ENCODE results near the gene SH2B2.
"Not testable (repeated sequence)": the region's sequence is repeated elsewhere in the genome, so short reads cannot be mapped to it uniquely, and the experiment has no call there.

SH2B2 gene

DNA sequence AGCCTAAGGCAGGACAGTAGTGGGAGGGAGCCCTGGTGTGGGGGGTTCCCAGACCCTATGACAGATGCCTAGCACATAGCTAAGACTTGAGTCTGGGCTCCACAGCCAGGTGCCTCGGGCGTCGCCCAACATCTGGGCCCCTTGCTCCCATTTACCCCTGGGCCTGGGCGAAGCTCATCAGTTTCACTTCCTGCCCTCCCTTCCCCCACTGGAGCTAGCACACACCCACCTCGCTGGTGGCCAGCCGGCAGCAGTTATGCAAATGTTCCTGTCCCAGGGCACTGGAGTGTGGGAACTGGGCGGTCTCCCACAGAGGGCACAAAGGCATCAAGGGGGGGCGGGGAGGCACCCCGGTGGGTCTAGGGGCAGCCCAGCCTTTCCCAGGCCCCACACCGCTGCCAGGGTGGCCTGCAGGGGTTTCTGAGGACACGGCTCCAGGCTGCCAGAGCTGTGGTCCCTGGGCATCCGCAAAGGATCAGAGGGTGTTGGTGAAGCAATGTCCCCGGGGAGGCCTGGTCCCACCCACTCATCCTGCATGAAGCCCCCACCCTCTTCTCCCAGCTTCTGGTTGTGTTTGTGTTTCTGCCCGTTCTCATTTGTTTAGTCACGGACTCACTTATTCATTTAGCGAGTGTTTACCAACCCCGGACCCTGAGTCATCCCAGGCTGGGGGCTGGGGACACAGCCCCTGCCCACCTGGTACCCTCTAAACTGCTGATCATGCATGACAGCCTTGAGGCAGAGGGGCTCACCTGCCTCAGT, 20.4 kb downstream of the SH2B2 start:
- DNase-seq, result no peak

DNA sequence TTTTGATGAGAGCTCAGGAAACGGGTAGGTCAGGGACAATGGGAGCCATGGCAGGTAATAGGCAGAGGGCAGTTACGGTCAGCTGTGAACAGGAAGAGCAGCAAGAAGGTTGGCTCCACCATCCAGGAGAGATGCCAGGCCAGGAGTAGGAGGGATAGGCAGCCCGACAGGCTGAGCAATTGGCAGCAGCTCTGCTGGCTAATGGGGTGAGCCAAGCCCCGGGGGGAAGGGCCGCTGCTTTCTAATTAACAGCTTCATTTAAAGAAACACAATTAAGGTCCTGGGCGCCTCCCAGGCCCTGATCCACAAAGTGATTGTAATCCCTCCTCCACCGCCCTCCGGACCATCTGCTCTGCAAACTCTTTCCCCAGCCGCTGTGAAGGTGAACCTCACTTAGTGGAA, 23.7 kb downstream of the SH2B2 start:
- DNase-seq, result no peak

DNA sequence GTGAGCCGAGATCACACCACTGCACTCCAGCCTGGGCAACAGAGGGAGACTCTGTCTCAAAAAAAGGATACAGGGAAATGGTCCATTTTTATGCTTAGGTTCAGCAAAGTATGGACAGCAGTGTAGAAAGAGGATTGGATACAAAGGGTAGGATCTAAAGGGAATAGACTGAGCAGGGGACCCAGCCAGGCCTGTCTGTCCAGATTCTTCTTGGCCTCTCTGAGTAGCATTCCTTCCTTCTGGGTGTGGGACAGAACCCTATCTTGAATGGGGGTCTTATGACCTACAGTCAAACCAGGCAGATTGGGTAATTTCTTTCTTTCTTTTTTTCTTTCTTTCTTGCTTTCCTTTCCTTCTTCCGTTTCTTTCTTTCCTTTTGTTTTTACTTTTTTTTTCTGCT, 25.6 kb downstream of the SH2B2 start:
- no peak for DNase-seq

DNA sequence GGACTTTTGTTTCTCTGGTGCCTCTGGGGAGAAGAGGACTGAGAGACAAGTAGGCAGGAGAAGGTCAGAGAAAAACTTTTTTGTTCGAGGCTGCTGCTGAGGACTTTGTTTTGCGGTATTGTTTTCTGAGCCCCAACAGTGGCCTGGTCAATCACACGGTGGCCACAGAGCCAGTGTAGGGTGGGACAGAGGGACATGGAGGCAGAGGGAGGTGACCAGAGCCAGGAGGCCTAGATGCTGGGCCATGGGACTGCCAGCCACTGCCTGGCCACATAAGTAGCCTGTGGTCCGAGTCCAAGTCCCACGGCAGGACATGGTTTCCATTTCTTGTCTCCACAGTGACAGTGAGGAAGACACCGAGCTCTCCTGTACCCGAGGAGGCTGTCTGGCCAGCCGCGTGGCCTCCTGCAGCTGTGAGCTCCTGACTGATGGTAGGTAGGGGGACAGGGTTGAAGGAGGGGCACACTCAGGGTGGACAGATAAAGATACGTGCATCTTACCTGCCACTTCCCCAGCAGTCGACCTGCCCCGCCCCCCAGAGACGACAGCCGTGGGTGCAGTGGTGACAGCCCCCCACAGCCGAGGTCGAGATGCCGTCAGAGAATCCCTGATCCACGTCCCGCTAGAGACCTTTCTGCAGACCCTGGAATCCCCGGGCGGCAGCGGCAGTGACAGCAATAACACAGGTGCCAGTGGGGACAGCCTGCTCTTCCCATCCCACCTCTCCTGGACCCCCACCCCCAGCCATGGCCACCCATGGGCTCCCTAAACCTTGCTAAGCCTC, 27.5 kb downstream of the SH2B2 start:
- DNase-seq, result no peak

DNA sequence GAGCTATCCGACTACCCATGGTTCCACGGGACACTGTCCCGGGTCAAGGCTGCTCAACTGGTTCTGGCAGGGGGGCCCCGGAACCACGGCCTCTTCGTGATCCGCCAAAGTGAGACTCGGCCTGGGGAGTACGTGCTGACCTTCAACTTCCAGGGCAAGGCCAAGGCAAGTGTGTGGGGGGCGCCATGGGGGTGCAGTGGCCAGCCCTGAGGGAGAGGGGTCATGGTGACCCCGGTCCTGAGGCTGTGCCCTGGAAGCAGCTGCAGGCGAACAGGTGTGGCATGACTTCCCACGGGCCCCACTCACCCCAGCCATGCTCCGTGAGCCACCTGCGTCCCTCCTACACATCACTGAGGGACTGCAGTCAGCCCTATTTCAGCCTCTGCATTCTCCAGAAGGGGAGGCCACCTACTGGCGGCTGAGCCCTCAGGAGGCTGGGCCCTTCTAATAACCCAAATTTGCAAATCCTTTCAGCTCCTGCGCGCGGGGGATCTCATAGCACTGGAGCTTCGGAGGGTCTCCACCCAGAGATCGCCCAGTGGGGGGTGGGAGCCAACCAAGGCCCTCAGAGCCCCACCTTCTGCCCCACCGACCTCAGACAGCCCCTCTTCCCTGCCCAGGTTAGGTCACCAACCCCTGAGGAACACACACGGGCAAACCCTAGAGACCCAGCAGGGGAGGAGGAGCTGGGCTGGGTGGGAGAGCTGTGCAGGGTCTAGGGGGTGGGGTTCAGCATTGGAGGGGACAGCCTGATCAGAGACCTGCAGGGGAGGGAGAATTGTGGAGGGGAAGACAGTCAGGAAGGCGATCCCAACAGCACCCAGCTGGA, 30.8 kb downstream of the SH2B2 start:
- DNase-seq, result no peak

DNA sequence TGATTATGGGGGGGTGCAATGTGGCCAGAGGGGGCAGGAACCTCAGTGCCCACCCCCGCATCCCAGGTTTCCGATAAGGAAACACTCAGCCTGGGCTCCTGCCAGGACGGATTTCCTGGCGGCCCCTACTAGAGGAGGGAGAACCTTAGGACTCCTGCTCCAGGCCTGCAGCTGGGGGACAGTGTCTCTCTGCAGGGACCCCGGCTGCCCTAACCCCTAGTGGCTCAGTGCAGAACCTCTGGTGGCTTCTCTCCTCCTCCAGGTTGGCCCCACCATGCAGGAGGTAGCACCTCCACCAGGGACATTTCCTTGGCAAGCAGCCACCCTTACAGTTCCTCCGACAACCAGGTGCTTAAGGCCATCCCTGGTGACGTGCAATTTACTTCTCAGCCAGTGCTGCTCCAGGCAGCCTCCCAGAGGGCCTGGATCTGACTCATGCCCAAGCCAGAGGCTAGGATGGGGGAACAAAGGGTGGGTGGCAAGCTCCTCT, 31.9 kb downstream of the SH2B2 start:
- DNase-seq, result no peak

DNA sequence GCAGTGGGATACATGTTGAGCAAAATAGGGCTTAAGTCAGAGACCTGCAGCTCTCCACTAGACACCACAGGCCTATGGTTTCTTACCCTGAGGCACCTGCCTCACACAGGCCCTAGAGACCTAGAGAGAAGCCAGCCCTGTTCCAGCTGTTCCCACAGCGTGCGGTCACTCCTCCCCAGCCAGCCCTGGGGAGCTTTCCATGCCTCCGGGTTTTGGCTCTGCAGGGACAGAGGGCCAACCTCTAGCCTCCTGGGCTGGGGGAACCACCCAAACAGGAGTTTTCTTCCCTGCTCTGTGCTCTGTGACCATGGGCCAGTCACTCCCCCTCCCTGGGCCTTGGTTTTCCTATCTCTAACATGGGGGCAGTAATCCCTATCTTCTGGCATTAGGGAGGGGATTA, 33.0 kb downstream of the SH2B2 start:
- DNase-seq, result no peak

DNA sequence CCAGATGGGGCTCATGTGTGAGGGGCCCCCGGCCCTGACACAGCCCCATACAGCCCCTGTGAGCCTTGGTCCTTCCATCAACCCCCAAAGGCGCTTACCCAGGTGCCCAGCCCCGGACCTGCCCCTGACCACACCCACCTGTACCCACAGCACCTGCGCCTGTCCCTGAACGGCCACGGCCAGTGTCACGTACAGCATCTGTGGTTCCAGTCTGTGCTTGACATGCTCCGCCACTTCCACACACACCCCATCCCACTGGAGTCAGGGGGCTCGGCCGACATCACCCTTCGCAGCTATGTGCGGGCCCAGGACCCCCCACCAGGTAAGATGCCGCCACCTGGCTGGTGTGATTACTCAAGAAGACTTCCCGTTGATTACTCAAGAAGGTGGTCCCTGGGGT, 33.5 kb downstream of the SH2B2 start:
- no peak for DNase-seq

DNA sequence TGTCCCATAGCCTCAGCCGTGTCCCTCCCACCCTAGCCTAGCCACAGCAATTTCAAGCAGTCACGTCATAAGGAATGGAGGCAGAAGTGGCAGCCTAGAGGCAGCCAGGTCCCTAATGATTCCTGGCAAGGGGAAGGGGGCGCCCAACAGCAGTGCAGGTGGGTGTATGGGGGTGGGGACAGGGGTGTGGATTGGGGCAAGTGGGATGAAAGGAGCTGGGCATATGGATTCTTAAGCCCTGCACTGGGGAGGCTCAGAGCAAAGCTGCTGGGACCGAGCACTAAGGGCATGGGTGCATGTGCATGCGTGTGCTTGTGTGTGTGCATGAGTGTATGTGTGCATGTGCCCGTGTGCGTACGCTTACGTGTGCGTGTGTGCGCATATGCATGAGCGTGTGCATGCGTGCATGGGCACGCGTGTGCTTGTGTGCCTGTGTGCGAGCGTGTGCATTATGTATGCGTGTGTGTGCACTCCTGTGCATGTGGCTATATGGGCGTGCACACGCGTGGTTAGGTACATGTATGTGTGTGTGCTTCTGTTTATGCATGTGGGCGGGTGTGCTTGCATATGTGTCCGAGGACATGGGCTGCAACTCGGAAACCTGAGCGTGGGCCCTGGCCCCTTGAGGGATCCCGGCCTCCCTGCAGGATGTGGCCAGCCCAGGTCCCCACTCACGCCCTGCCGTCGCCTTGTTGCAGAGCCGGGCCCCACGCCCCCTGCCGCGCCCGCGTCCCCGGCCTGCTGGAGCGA, 34.1 kb downstream of the SH2B2 start:
- DNase-seq, result no peak

DNA sequence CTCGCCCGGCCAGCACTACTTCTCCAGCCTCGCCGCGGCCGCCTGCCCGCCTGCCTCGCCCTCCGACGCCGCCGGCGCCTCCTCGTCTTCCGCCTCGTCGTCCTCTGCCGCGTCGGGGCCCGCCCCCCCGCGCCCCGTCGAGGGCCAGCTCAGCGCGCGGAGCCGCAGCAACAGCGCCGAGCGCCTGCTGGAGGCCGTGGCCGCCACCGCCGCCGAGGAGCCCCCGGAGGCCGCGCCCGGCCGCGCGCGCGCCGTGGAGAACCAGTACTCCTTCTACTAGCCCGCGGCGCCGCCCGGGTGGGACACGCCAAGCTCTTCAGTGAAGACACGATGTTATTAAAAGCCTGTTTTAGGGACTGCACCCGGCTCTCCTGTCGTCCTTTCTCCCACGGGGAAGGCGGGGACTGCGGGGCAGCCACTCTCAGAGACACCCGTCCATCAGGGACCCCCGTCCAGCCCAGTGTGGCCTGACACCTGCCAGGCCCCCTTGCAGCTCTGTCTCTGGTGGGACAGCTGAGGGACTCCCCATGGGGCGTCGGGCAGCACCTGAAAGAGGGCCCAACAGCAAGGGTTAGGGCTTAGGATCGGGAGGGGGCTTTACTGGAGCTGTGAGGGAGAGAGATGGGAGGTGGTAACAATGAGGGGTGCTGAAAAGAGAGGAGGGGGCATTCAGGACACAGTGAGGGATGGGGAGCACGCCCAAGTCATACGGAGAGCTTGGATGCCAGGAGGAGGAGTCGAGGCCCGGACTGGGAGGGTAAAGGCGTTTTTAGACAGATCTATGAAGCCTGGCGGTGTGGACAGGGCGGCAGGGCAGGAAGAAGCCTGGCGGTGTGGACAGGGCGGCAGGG, 34.9 kb downstream of the SH2B2 start:
- DNase-seq, result no peak

DNA sequence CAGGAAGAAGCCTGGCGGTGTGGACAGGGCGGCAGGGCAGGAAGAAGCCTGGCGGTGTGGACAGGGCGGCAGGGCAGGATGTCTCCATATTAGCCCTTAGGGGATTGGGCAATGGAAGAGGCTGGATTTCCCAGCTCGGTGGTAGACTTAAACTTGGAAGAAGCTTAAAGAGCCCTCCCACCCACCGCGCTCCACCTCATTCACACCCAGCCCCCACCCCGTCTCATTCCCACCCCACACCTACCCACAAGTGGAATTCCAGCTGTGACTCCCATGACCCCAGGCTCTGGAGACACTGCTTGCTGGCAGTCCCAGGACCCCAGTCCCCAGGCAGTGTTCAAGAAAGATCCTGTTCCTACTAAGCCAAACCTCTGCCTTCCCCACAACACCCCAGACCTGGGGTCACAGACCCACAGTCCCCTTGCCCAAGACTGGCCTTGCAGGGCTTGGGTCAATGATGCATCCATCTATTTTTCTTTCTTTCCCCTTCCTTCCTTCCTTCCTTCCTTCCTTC, 35.6 kb downstream of the SH2B2 start:
- no peak for DNase-seq

DNA sequence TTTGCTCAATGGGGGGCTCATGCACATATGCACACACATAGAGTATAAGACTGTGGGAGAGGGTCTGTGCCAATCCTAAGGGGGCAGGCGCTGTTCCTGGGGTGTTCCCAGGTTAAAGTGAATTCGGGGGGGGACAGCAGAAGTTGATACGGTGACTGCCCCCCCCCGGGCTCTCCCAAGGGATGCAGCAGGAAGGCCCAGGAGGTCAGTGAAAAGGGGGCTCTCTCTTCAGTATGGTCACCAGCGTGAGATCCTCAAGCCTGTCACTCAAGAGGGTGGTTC, 37.2 kb downstream of the SH2B2 start:
- DNase-seq, result no peak

DNA sequence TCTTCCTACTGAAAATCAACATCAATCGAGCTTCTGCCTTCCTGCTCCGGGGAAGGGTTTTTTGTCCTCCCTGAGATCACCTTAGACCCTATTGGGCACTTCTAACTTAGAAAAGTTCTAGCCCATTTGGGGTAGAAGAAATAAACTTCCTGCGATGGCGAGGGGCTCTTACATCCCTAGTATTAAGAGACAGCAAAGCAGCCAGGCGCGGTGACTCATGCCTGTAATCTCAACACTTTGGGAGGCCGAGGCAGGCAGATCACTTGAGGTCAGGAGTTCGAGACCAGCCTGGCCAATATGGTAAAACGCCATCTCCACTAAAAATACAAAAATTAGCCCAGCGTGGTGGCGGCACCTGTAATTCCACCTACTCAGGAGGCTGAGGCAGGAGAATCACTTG, 38.4 kb downstream of the SH2B2 start:
- DNase-seq, result not testable (repeated sequence)

DNA sequence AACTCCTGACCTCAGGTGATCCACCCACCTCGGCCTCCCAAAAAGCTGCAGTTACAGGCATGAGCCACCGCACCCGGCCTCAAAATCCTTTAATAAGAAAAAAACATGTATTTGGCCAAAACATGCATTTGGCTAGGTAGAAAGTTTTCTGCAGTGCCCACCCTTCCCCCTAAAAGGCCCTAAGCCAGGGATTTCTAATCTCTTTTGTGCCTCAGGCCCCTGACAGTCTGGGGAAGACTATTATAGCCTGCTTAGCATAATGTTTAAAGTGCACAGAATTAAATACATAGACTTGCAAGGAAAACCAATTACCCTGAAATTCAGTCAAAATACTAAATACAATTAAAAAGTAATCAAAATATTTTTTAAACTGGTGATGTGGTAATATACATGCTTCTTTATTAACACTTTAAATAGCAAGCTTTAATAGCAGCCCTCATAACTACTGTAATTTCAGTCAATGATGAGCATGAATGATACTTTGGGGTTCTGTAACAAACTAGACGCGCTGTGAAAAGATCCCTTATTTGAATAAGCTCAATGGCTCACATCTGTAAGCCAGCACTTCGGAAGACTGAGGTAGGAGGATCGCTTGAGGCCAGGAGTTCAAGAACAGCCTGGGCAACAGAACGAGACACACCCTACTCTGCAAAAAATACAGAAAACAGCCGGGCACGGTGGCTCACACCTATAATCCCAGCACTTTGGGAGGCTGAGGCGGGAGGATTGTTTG, 39.7 kb downstream of the SH2B2 start:
- no peak for DNase-seq

DNA sequence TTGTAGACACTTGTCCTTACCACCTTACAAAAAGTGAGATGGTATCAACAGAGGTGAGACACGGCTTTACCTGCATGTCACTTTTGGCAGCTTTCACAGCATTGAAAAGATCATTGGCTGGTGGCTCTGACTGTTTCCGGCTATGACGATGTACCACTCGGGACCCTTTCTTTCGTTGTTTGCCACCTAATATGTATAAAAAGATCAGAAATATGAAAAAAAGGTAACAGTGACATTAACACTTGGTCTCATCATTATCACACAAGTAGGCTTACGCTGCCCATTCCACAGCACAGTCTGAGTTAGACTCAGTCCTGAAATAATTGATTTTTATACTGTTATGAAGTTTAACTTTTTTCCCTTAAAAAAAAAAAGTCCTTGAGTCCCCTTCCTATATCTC, 40.5 kb downstream of the SH2B2 start:
- not testable (repeated sequence) for DNase-seq

DNA sequence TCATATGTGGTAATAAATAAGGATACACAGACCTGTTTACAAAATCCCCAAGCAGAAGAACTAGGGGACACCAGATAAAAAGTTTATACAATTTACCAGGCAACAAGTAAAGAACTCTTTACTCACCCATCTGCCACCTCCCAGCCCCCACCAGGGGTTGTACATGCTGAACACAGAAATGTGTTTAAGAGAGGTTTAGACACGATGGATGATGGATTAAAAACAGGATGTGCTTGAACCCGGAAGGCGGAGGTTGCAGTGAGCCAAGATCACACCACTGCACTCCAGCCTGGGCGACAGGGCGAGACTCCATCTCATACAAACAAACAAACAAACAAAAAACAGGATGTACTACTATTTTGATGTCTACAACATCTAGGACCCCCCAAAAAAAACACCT, 42.2 kb downstream of the SH2B2 start:
- not testable (repeated sequence) for DNase-seq

DNA sequence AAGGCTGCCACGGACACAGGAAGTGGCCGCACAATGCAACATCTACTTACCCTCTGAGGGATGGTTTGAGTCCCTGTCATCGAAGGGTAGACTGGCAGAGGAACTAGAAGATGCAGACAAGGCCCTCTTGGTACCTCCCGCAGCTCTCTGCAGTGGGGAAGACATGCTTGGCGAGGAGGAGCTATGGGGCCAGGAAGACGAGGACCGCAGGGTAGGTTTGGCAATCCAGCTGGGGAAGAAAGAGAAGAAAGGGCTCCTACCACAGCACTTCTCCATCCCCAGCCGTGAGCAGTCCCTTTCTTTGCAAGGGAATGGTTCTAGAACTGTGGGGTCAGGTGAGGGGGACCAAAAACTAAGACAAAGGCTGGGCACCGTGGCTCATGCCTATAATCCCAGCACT, 42.7 kb downstream of the SH2B2 start:
- DNase-seq, result not testable (repeated sequence)

DNA sequence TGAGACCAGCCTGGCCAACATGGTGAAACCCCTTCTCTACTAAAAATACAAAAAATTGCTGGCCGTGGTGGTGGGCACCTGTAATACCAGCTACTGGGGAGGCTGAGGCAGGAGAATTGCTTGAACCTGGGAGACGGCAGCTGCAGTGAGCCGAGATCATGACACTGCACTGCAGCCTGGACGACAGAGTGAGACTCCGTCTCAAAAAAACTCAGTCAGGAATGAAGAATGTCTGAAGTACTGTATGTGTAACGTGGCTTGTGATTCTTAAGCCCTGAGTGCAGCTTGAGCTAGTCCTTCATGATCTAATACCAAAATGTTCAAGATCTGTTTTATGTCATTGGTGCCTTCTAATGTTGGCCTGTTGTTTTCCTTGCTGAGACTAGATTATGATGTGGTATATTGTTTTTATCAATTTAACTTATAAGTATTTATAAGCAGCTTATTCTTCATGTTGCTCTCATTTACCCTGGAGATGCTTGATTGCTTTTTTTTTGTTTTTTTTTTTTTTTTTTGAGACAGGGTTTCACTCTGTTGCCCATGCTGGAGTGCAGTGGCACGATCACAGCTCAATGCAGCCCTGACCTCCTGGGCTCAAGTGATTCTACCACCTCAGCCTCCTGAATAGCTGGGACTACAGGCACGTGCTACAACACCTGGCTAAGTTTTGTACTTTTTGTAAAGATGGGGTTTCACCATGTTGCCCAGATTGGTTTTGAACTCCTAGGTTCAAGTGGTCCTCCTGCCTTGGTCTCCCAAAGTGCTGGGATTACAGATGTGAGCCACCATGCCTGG, 44.2 kb downstream of the SH2B2 start:
- not testable (repeated sequence) for DNase-seq

DNA sequence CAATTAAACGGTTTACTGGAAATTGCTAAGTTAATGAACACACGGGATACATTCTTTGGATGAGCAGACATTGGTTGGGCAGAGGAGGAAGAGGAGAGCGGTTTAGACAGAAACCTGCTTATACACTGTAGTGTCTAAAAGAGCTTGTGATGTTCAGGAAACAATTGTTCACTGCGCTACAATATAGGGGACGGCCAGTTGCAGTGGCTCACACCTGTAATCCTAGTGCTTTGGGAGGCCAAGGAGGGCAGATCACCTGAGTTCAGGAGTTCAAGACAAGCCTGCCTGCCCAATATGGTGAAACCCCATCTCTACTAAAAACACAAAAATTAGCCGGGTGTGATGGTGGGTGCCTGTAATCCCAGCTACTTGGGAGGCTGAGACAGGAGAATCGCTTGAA, 48.9 kb downstream of the SH2B2 start:
- DNase-seq, result not testable (repeated sequence)

DNA sequence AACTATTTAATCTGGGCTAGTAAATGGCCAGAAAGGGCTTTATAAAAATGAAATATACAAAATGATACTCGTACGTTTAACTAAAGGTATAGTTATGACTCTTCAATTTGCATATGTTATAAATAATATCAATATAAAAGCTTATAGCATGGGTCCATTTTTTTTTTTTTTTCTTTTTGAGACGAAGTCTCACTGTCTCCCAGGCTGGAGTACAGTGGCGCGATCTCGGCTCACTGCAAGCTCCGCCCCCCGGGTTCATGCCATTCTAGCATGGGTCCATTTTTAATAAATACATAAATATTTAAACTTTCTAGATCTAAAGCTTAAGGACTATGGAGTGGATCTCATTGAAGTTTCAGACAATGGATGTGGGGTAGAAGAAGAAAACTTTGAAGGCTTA, 50.3 kb downstream of the SH2B2 start:
- not testable (repeated sequence) for DNase-seq

Data from stimulated activated CD4-positive, alpha-beta T cell treated with anti-CD3 and anti-CD28 coated beads, Interleukin-4, amount 100 ng/mL, for 1 hour (primary cell).